ENCODE measurements around the gene SLC16A6. TPM values are rescaled to one million over a fixed set of nuclear protein-coding genes. Genes with fewer than 3 reads are reported as not detected.
"Not testable (repeated sequence)": the region's sequence is repeated elsewhere in the genome, so short reads cannot be mapped to it uniquely, and the experiment has no call there.

Gene SLC16A6
- total and polyA plus RNA-seq, 10 donors, result 1.5 to 8.7 (median 5.9) TPM

GRCh38 chr17:68263101-68263681, 27.7 kb downstream of the SLC16A6 start:
- Histone ChIP-seq H3K27ac (peak overlapping the region in 1 of 8 donors; percentile 20), H3K36me3 (peaks cover 0 to 13% (median 0%) of the 10 kb centered on the region in 6 donors), H3K4me1 (peaks cover 9 to 44% (median 20%) of the 10 kb centered on the region in 6 donors)
- WGBS, 5 donors, result 11 to 14% (median 12%) methylated on average over 9 of the region's 9 CpGs
- intact Hi-C loops (cut with DNase I; ENCODE audit: low total_unique reads), result loop anchor here (10.0 kb wide), 1 partner anchor 202 kb away; no protein-coding TSS in a partner anchor
- not testable (repeated sequence) for DNase-seq; H3K4me3 ChIP-seq; H3K9me3 ChIP-seq; H3K27me3 ChIP-seq (replicated peaks in 1 of 7)
- TF ChIP-seq CTCF (IDR thresholded peaks at IDR 0.05 in 8 of 11, conservative IDR thresholded peaks at IDR 0.05 in 3 of 11), result peak in 9 of 11 experiments; percentile 31 to 81 (median 70)

GRCh38 chr17:68262467-68262866, 28.5 kb downstream of the SLC16A6 start:
- not testable (repeated sequence) for H3K27ac ChIP-seq; H3K9me3 ChIP-seq; H3K36me3 ChIP-seq; H3K4me3 ChIP-seq; DNase-seq; H3K27me3 ChIP-seq (replicated peaks in 1 of 7)
- 68 to 84% (median 77%) methylated on average over 2 of the region's 2 CpGs for WGBS, 5 donors
- intact Hi-C loops (cut with DNase I; ENCODE audit: low total_unique reads), result loop anchor here (10.0 kb wide), 1 partner anchor 202 kb away; no protein-coding TSS in a partner anchor
- peaks cover 14 to 51% (median 26%) of the 10 kb centered on the region in 6 donors for H3K4me1 ChIP-seq

GRCh38 chr17:68260051-68260762, 30.7 kb downstream of the SLC16A6 start:
- no peaks in the 10 kb centered on the region for H3K27me3 ChIP-seq (replicated peaks in 1 of 7)
- no peak overlapping the region for H3K4me3 ChIP-seq
- no peak for DNase-seq
- no peak overlapping the region for H3K27ac ChIP-seq
- no peaks in the 10 kb centered on the region for H3K9me3 ChIP-seq
- 82 to 95% (median 91%) methylated on average over 8 to 9 of the region's 9 CpGs for WGBS, 5 donors
- H3K36me3 ChIP-seq, result peaks cover 0 to 23% (median 0%) of the 10 kb centered on the region in 6 donors
- intact Hi-C loops (cut with DNase I; ENCODE audit: low total_unique reads), result loop anchor here (10.0 kb wide), 1 partner anchor 205 kb away; no protein-coding TSS in a partner anchor
- TF ChIP-seq POLR2AphosphoS5 (IDR thresholded peaks at IDR 0.05), result no peak
- no peak for TF ChIP-seq CTCF (IDR thresholded peaks at IDR 0.05 in 8 of 11, conservative IDR thresholded peaks at IDR 0.05 in 3 of 11)
- no peak for TF ChIP-seq POLR2A (IDR thresholded peaks at IDR 0.05)
- peaks cover 23 to 74% (median 48%) of the 10 kb centered on the region in 6 donors for H3K4me1 ChIP-seq

GRCh38 chr17:68259648-68259951, 31.3 kb downstream of the SLC16A6 start:
- Histone ChIP-seq H3K36me3 (peaks cover 0 to 29% (median 2%) of the 10 kb centered on the region in 6 donors), H3K27ac (peak overlapping the region in 7 of 8 donors; percentile 73 to 85 (median 81)), H3K4me3 (peak overlapping the region in 1 of 8 donors; percentile 36), H3K4me1 (peaks cover 24 to 80% (median 54%) of the 10 kb centered on the region in 6 donors)
- 29 to 62% (median 61%) methylated on average over 3 of the region's 3 CpGs for WGBS, 5 donors
- DNase-seq; H3K9me3 ChIP-seq; intact Hi-C loops (cut with DNase I; ENCODE audit: low total_unique reads); H3K27me3 ChIP-seq (replicated peaks in 1 of 7): not testable (repeated sequence)

- Histone ChIP-seq H3K4me3 (peak overlapping the region in 3 of 8 donors; percentile 1 to 36 (median 4)), H3K4me1 (peaks cover 24 to 85% (median 59%) of the 10 kb centered on the region in 6 donors), H3K36me3 (peaks cover 0 to 34% (median 7%) of the 10 kb centered on the region in 6 donors), H3K27ac (peak overlapping the region; percentile 57 to 85 (median 80))
- H3K27me3 ChIP-seq (replicated peaks in 1 of 7); H3K9me3 ChIP-seq; intact Hi-C loops (cut with DNase I; ENCODE audit: low total_unique reads): not testable (repeated sequence)
- 6 to 15% (median 7%) methylated on average over 12 to 41 of the region's 44 CpGs for WGBS, 5 donors
- TF ChIP-seq POLR2AphosphoS5 (IDR thresholded peaks at IDR 0.05) (peak; percentile 68 to 92 (median 90)), CTCF (IDR thresholded peaks at IDR 0.05 in 8 of 11, conservative IDR thresholded peaks at IDR 0.05 in 3 of 11) (peak in 3 of 11 experiments; percentile 7 to 32 (median 19))
- peak; percentile 97 for DNase-seq
These were observed 31.9 kb downstream of the SLC16A6 start for GRCh38 chr17:68258890-68259647.

Measured in spleen (tissue), 11 donors.